ENCODE results near the gene NLRP3.

The NLRP3 gene

DNA sequence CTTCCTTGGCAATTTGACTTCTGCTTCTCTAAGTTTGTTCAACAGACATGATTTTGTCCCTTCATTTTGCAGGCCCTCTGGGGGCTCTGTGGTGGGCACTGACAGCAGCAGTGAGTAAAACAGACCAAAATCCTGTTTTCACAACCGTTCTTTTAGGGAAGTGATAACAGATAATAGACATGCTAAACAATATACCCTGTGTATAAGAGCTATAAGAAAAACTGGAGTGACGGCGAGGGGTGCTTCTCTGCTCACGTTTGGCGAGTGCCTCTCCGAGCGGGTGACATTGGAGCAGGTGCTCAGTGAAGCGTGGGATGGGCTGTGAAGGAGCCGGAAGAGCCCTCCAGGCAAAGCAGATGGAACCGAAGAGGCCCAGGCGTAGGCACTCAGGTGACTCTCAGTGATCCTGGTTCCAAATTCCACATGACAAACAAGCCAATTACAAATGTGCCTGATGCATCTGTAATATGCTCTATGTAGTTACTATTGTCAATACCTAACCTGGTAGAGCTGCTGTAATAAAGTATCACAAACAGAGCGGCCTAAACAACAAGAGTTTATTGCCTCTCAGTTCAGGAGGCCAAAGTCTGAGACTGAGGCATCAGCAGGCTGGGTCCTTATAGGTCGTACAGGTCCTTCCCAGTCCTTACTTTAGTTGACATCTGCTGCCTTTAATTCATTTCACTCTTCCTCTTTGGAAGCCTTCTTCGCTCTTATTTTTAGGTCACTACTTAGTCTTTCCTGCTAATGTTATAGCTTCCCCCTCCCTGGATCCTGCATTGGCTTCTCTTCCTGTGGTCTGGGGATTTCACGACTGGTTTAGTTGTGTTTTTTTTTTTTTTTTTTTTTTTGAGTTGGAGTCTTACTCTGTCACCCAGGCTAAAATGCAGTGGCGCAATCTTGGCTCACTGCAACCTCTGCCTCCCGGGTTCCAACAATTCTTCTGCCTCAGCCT lies 21.9 kb downstream of the NLRP3 start:
- DNase-seq: peak; percentile 55 to 79

DNA sequence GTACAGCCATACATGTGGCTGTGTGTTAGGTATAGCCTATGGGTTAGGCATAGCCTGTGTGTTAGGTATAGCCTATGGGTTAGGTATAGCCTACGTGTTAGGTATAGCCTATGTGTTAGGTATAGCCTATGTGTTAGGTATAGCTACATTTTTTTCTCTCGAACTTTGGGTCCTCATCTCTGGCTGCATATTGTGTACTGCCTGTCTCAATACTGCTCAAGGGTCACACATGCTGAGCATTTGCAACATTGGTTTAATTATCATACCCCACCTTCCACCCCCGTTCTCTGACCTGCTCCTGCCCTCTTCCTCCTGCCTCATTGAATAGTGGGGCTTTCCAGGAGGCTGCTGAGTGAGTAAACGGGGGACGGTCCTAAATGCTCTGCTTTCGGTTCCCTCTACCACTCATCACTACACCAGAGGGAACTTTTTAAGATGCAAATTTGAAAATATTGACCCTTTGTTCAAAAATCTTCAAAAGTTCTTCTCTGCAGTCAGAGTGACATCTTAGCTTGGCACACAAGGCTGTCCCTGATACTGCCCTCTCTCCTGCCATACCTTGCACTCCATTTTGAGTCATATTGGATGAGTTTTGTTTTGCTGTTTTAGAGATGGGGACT lies 24.1 kb downstream of the NLRP3 start:
- peak; percentile 78 to 90 for DNase-seq

DNA sequence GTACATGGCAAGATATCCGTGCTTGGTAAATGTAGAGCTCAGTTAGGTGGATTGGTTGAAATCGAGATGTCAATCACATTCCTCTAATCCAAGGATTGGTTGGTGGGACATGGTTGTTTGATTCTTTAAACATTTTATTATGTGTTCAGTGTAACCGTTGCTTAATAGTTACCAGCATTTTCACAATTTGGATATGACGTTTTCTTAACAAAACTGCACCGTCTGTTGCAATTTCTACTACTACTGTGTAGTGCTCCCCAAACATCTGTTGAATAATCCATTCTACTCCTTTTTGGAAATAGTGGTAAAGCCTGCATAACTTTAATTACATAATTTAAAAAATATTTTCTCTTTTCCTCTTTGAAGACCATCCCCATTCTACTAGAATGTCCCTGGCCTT lies 25.6 kb downstream of the NLRP3 start:
- DNase-seq: peak; percentile 66 to 87

DNA sequence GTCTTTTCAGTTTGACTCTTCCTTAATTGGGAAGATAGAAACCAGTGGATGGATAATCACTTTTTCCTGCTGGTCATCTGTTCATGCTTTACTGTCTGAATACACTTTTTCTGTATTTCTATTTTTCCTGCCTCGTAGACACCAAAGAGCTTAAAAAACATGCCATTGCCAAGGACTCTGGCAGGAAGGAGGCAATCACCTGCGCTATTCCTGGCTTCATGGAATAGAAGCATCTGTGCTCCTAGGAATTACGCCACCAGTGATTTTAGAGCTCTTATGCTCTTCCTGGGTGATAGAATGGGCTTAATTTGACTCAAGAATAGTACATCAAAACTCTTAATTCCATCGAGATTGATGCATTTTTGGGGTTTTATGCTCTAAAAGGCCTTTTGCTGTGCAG lies 26.2 kb downstream of the NLRP3 start:
- no peak for DNase-seq

DNA sequence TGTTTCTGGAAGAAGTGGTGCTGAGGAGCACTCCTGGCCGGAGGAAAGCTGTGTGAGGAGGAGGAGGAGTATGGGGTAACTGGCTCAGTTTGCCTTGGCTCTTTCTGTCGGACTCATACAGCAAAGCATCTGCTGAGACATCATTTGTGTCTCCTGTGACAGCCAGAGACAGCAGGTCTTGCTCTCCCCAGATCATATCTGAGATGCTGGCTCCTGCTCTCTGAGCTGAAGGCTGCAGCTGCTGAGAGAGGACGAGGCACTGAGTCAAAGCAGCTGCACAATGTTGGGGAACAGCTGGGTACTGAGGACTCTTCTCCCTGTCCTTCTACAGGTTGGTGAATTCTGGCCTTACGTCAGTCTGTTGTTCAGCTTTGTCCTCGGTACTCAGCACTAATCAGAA lies 27.7 kb downstream of the NLRP3 start:
- DNase-seq: no peak

DNA sequence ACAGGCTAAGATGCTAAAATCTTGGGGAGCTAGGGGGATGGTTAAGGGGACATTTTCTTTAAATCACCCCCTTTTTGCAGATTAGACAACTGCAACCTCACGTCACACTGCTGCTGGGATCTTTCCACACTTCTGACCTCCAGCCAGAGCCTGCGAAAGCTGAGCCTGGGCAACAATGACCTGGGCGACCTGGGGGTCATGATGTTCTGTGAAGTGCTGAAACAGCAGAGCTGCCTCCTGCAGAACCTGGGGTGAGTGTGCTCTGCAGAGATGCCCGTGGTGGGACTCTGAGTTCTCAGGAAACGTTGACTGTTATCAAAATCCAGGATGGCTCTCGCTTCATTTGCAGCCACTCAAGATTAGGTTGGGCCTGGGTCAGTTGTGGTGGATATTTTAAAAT lies 28.6 kb downstream of the NLRP3 start:
- DNase-seq: no peak

DNA sequence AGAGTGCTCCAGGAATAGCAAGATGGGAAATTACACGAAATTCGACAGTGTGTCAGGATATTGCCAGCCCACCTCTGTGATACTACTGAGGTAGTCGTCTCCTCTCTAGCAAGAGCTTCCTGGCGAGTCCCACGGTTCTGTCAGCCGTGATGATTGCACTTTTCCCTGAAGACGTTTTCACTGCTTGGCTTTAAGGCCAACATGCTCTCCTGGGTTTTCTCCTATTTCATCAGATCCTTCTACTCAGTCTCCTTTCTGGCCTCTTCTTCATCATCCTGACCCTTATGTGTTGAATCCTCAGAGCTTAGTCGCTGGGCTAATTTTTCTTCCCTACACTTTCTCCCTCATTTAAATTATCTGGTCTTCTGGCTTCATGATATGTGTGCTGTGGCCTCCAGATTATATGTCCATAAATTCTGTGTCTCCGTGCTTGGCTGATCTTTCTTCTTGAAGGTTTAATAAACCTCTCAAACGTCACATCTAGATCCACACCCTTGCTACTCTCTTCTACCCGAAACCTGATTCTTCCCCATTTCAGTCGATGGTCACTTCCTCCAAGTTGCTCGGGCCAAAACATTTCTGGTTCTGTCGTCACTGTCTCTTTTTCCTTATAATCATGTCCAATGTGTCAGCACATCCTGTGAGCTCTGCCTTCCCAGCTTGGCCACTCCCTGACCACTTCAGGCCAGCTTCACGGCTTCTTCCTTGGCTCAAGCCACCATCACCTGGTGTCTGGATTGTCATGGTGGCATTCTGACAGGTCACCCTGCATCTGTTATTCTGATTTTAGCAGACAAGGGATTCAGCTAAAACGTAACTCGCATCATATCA lies 29.8 kb downstream of the NLRP3 start:
- DNase-seq: peak; percentile 90

DNA sequence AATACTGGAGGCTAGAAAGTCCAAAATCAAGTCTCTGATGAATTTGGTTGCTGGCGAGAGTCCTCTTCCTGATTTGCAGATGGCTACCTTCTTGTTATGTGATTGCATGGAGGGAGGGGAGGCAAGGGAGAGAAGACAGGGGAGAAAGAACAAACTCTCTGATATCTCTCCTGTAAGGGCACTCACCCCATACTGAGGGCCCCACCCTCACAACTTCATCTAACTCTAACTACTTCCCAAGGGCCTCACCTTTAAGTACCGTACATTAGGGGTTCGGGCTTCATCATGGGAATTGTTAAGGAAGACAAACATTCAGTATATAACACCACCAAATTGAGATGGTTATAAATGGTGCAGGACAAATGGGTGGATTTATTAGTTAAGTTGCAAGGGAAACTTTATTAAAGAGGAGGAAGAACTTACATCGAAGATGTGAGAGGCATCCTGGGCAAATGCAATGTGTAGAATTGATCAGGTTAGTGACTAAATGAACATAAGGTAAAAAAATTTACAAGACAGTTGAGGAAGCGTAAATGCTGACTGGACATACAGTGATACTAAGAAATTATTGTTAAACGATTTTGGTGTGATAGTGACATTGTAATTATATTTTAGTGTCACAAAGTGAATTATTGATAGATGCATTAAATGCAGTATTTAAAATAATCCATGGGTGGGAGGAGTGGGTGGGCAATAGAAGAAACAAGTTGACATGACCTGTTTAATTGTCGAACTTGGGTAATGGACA lies 31.4 kb downstream of the NLRP3 start:
- DNase-seq: no peak

DNA sequence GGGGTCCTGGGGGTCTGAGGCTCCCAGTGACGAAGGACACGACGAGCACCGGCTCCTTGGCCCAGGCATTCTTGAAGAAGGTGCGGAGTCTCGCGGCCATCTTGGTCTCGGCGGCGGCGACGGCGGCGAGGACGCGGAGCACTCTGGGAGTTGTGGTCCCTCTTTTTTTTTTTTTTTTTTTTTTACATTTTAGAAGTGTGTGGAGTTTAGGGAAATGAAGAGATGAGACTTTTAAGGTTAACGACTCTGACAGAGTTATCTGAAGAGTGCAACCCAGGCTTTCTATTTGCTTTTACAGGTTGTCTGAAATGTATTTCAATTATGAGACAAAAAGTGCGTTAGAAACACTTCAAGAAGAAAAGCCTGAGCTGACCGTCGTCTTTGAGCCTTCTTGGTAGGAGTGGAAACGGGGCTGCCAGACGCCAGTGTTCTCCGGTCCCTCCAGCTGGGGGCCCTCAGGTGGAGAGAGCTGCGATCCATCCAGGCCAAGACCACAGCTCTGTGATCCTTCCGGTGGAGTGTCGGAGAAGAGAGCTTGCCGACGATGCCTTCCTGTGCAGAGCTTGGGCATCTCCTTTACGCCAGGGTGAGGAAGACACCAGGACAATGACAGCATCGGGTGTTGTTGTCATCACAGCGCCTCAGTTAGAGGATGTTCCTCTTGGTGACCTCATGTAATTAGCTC lies 32.3 kb downstream of the NLRP3 start:
- peak in 1 of 2 donors; percentile 26 for DNase-seq

DNA sequence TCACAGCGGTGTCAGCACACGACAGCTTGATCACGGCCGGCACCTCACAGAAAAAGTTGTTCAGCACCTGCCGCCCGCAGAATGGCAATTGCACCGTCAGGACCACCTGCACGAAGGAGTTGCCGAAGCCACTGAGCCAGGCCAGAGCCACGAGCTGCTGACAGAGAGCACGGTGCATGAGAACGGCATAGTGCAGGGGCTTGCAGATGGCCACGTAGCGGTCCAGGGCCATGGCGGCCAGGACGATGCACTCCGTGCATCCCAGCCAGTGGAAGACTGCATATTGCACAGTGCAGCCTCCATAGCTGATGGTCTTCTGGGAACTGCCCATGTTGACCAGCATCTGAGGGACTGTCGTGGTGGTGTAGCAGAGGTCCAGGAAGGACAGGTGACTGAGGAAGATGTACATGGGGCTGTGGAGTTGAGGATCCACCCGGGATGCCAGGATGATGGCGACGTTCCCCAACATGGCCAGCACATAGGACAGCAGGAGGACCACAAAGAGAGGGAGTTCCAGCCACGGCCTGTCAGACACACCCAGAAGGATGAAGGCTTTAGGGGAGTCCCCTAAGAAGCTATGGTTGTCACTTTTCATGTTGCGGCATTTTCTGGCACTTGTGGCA lies 35.5 kb downstream of the NLRP3 start:
- no peak for DNase-seq

DNA sequence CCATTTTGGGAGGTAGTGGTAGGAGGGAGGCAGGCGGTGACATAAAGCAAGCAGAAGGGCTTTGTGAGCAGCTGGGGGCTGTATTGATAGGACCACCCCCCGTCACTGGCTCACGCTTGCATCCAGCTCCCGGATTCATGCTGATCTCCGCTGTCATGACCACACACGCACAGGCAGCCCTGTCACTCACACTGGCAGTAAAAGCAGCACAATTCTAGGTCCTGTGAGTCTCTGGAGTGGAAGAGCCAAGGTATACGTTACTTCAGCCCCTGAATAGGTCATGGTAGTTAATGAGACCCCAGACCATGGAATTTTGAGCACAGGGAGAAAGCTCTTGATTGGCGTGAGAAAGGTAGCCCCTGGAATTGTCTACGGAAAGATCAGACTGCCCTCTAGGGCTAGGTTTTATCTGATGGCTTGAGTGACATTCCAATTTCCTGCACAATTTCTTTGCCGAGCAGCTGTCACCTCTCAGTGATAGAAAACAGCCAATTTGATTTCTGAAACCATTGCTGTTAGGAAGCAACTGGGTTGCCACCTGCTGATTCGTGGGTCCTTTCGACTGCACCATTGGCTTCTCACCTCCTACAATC lies 36.6 kb downstream of the NLRP3 start:
- no peak for DNase-seq

DNA sequence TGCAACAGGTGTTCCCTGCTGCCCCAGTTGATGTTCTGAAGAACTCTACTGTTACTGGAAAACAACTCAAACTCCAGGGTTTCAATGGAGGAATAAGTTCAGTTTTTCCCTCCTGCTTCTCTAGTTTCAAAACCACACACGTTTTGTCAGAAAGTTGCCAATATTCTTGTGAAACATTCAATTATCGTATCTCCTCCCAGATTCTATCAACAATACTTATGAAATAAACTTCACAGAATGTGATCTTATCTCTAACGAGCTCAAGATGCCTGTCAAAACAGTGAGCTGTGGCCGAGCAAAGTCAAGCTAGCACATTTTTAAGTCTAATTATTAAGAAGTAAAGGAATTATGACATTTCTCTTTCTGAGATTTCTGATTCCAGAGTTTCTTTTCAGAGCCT lies 37.3 kb downstream of the NLRP3 start:
- DNase-seq: peak in 1 of 2 donors; percentile 32

DNA sequence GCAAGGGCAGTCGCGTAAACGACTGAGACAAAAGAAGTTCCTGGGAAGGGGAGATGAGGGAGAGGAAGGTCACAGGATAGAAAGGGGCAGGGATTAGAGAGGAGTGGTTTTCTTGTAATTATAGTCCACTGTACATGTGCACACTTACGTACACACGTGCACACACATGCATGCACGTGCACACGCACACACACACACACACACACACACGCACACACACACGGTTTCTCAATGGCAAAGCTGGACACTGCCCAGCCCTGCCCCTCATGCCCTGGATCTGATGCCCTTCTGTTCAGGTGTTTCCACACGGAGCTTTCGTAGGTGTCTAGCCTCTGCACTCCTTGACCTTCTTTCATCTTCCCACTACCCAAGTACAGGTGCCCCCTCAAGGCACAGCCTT lies 38.0 kb downstream of the NLRP3 start:
- DNase-seq: no peak

DNA sequence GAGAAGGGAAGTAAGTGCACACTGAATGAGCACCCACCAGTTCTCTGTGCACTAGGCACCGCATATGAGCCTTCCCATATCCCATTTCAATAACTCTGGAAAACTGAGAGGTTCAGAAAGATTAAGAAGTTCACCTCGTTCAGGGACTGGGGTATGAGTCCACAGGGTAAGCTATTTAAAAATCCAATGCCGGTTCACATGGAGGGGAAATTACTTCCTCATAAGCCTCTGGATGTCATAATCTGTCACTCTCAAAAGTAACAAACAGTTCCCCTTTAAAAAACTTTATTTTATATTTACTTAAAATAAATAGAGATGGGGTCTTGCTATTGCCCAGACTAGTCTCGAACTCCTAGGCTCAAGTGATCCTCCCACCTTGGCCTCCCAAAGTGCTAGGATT lies 40.0 kb downstream of the NLRP3 start:
- peak; percentile 53 to 69 for DNase-seq

DNA sequence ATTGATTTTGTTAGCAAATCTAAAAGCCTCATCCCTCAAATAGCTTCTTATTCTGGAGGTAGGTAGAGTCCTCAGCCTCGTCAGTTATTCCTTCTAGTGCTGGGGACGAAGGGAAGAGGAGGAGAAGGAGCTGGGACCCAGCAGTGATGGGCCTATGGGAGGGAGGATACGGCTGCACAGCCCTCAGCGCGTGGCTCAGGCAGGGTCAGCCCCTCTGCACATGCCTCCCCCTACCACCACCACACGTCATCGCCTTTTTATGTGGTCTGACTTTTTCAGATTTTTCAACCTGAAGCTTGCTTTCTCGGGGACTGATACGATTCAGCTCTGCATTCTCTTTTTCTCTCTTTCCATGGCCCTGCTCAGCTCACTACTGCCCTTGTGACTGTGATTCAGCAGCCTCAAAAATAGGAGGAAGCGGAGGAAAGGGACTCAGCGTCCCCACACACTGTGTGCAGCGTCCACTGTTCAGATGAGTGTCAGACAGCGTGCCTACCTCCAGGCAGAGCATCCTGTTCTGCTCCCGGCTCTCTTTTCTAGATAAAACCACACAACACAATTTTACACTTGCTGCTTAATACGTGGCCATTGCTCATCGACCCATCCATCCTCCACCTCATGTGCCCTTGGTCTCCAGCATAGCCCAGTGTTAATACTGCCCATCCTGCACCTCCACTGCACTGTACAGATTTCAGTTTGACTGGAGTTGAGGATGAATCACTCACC lies 41.1 kb downstream of the NLRP3 start:
- peak; percentile 84 to 93 for DNase-seq

DNA sequence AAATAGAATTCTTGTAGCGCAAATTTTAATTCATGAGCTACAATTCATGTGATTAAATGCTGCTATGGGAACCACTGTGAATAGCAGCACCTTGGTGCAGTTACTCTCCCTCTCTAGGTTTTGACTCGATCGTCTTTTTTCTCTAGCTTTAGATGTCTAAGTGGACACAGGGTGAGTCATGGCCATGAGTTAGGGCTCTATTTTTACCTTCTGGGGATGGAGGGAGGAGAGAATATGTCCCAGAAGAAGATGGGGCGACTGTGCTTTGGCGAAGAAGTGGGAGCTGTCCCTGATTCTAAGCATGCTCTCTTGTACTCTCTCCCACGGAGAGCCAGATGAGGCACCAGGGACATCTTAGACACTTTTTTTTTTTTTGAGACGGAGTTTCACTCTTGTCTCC lies 43.5 kb downstream of the NLRP3 start:
- DNase-seq: no peak

DNA sequence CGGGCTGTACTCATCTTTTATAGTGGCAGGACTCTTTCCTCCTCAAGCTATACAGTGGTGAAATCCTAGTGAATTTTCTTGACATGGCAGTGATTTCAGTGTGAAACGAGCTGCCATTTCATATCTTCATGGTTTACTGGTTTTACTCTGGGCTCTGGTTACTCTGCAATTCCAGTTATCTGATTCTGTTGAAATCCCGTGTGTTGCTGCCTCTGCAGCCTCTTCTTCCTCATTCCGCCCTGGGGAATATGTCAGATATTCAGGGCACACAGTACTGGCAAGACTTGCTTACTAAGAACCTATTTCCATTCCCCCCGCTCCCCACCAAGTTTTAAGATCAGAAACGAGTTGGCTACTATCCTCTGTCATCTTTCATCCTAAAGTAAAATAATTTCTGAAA lies 49.8 kb downstream of the NLRP3 start:
- DNase-seq: peak; percentile 66 to 74

DNA sequence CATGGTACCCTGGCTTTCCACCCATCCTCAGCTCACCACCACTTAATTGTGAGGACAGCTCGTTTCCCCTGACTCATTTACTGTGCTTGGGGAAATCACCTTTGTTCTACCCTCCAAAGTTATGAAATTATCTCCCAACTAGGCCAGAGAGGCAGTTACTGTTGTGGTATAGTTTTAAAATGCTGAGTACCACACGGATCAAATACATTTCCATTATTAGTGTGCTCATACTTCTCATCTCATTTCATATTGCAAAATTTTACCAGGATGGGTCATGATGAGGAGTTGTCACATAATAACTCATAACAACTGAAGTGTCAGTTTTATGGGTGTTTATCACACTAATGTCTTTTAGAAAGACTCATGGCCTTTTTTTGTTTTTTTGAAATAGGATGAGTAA lies 51.2 kb downstream of the NLRP3 start:
- DNase-seq: peak in 1 of 2 donors; percentile 8

DNA sequence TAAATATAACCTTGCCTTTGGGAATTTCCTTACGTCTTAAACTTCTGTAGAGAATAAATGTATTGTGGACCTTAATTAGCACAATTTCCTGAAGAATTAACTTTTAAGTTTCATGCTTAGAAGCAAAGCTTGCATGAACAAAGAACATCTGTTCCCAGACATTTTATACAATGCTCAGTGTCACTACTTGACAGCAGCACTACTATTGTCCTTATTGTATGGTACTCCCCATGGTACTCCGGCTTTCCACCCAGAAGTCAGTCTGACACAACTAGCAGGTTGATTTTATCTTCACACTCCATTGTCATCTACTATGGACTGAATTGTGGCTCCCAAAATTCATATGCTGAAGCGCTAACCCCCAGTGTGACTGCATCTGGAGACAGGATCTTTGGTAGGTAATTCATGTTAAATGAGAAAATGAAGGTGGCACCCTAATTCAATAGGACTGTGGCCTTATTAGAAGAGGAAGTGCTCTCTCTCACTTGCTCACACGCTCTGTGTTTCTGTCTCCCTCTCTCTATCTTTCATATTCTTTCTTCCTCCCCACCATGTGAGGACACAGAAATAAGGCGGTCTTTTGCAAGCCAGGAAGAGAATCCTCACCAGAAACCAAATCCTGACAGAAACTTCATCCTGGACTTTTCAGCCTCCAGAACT lies 52.6 kb downstream of the NLRP3 start:
- no peak for DNase-seq

DNA sequence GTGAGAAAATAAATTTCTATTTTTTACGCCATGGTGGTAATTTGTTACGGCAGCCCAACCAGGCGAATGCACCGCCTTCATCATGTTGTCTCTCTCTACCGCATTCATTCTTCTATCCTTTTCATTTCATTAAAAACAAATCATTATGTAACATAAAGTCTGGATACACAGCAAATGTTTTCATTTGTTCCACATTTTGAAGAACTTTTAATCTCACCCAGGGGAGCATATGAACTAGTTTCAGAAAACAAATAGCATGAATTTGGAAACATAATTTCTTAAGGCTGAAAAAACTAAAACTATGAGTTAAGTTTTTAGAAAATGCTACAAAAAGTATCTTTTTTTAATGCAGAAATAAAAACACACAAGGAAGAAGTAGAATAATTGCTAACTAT lies 53.2 kb downstream of the NLRP3 start:
- no peak for DNase-seq

Data from inflammatory macrophage (primary cell).